Esophagus squamous epithelium (tissue), 4 donors: ENCODE results near the gene USP26.

Experiments used
- POLR2A ChIP-seq, 4 donors: fragments of 450-650 bp; IDR thresholded peaks; one replicate each; pipeline ENCODE4 v1.6.1; 2017; ENCODE audit warnings: antibody characterized with exemption in 4 of 4, mild to moderate bottlenecking in 4 of 4, moderate library complexity in 3 of 4
- TF ChIP-seq, protein P1 (sequence below), 6 experiments: fragments of 450-650 bp in 4 of 6; fragments of 200-600 bp in 2 of 6; sonication (generic) in 2 of 6; IDR thresholded peaks; one replicate each; pipeline ENCODE4 v1.5.1; 2016 to 2019; ENCODE audit warnings: antibody characterized with exemption in 6 of 6, mild to moderate bottlenecking in 4 of 6, moderate library complexity in 4 of 6

DNA sequence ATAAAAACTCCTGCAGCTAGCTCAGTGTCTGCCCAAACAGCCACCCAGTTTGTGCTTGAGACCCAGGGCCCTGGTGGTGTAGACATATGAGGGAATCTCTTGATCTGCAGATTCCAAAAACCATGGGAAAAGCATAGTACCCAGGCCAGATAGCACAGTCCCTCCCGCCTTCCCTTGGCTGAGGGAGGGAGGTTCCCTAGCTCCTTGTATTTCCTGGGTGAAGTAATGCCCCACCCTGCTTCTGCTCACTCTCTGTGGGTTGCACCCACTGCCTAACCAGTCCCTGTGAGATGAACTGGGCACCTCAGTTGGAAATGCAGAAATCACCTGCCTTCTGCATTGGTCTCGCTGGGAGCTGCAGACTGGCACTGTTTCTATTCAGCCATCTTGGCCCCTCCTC lies 54.6 kb downstream of the USP26 start:
- TF ChIP-seq POLR2A (IDR thresholded peaks at IDR 0.05) = no peak
- TF ChIP-seq, protein P1, sequence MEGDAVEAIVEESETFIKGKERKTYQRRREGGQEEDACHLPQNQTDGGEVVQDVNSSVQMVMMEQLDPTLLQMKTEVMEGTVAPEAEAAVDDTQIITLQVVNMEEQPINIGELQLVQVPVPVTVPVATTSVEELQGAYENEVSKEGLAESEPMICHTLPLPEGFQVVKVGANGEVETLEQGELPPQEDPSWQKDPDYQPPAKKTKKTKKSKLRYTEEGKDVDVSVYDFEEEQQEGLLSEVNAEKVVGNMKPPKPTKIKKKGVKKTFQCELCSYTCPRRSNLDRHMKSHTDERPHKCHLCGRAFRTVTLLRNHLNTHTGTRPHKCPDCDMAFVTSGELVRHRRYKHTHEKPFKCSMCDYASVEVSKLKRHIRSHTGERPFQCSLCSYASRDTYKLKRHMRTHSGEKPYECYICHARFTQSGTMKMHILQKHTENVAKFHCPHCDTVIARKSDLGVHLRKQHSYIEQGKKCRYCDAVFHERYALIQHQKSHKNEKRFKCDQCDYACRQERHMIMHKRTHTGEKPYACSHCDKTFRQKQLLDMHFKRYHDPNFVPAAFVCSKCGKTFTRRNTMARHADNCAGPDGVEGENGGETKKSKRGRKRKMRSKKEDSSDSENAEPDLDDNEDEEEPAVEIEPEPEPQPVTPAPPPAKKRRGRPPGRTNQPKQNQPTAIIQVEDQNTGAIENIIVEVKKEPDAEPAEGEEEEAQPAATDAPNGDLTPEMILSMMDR (IDR thresholded peaks at IDR 0.05) = no peak
